Liver (tissue), 9 donors: ENCODE measurements around the gene TMEM18. TPM values are rescaled to one million over a fixed set of nuclear protein-coding genes. Genes with fewer than 3 reads are reported as not detected.

Experiments
- DNase-seq: peaks from one replicate; pipeline ENCODE4 v3.0.0-alpha.2; 2017; ENCODE audit warnings: low spot score
- H3K27ac ChIP-seq, 2 donors: one replicate each; pipeline ENCODE4 v1.7.0; 2013; ENCODE audit warnings: inconsistent platforms in 2 of 2, low read length in 2 of 2, control low read depth in 1 of 2, low read depth in 1 of 2, mild to moderate bottlenecking in 1 of 2
- H3K27me3 ChIP-seq, 4 donors: one replicate each; pipeline versions ENCODE4 v1.6.1 to v1.7.0; 2013; ENCODE audit warnings: low read length in 3 of 4, inconsistent platforms in 1 of 4, mild to moderate bottlenecking in 1 of 4, moderate library complexity in 1 of 4; ENCODE audit not compliant: control insufficient read depth in 4 of 4, insufficient read depth in 4 of 4
- H3K36me3 ChIP-seq, 4 donors: one replicate each; pipeline versions ENCODE4 v1.6.1 to v1.7.0; 2013; ENCODE audit warnings: low read length in 3 of 4, mild to moderate bottlenecking in 3 of 4, low read depth in 1 of 4, moderate library complexity in 1 of 4; ENCODE audit not compliant: control insufficient read depth in 4 of 4, insufficient read depth in 3 of 4
- H3K4me1 ChIP-seq, 4 donors: one replicate each; pipeline versions ENCODE4 v1.6.1 to v1.7.0; 2013; ENCODE audit warnings: low read length in 3 of 4, mild to moderate bottlenecking in 3 of 4, moderate library complexity in 1 of 4; ENCODE audit not compliant: control insufficient read depth in 4 of 4, insufficient read depth in 4 of 4
- H3K4me3 ChIP-seq, 3 donors: one replicate each; pipeline versions ENCODE4 v1.6.1 to v1.7.0; 2013; ENCODE audit warnings: low read length in 3 of 3, control low read depth in 1 of 3, low read depth in 1 of 3, mild to moderate bottlenecking in 1 of 3
- H3K9ac ChIP-seq, 2 donors: one replicate each; pipeline ENCODE4 v1.7.0; 2013; ENCODE audit warnings: low read length in 2 of 2, mild to moderate bottlenecking in 2 of 2, moderate library complexity in 2 of 2, control low read depth in 1 of 2, low read depth in 1 of 2
- H3K9me3 ChIP-seq, 4 donors: one replicate each; pipeline versions ENCODE4 v1.6.1 to v1.7.0; 2013; ENCODE audit warnings: low read length in 3 of 4; ENCODE audit not compliant: control insufficient read depth in 4 of 4
- ATF3 ChIP-seq: IDR thresholded peaks from 2 replicates; pipeline ENCODE4 v1.6.1; 2016; ENCODE audit warnings: antibody characterized with exemption
- CTCF ChIP-seq: fragments of 150-350 bp; IDR thresholded peaks from 2 replicates; pipeline ENCODE4 v1.5.1; 2017; ENCODE audit warnings: improper control_type of control experiment, low read depth, low read length; ENCODE audit not compliant: missing input control
- EGR1 ChIP-seq, 2 donors: IDR thresholded peaks; 2 replicates each; pipeline ENCODE4 v1.6.1; 2016 to 2018; ENCODE audit warnings: antibody characterized with exemption in 2 of 2, low read depth in 2 of 2
- FOXA1 ChIP-seq: IDR thresholded peaks from 2 replicates; pipeline ENCODE4 v1.6.1; 2016; ENCODE audit warnings: antibody characterized with exemption
- FOXA2 ChIP-seq: IDR thresholded peaks from 2 replicates; pipeline ENCODE4 v1.6.1; 2016; ENCODE audit warnings: antibody characterized with exemption
- GABPA ChIP-seq, 2 donors: IDR thresholded peaks in 1 of 2; conservative IDR thresholded peaks in 1 of 2; 2 replicates each; pipeline ENCODE4 v1.6.1; 2016; ENCODE audit warnings: antibody characterized with exemption in 2 of 2, mild to moderate bottlenecking in 1 of 2, moderate library complexity in 1 of 2
- HNF4A ChIP-seq, 2 donors: conservative IDR thresholded peaks; 2 replicates each; pipeline ENCODE4 v1.6.1; 2016; ENCODE audit warnings: antibody characterized with exemption in 2 of 2, mild to moderate bottlenecking in 2 of 2
- HNF4G ChIP-seq: IDR thresholded peaks from 2 replicates; pipeline ENCODE4 v1.6.1; 2016; ENCODE audit warnings: antibody characterized with exemption
- JUND ChIP-seq, 2 donors: IDR thresholded peaks; 2 replicates each; pipeline ENCODE4 v1.6.1; 2016; ENCODE audit warnings: antibody characterized with exemption in 2 of 2
- MAX ChIP-seq: IDR thresholded peaks from 2 replicates; pipeline ENCODE4 v1.6.1; 2016; ENCODE audit warnings: antibody characterized with exemption
- NR2F2 ChIP-seq: IDR thresholded peaks from 2 replicates; pipeline ENCODE4 v1.6.1; 2016; ENCODE audit warnings: antibody characterized with exemption
- RAD21 ChIP-seq, 2 donors: IDR thresholded peaks; 2 replicates each; pipeline ENCODE4 v1.6.1; 2016; ENCODE audit warnings: antibody characterized with exemption in 2 of 2, mild to moderate bottlenecking in 2 of 2
- REST ChIP-seq: IDR thresholded peaks from 2 replicates; pipeline ENCODE4 v1.6.1; 2016; ENCODE audit warnings: antibody characterized with exemption, mild to moderate bottlenecking
- RXRA ChIP-seq, 2 donors: IDR thresholded peaks; 2 replicates each; pipeline ENCODE4 v1.6.1; 2017 to 2018; ENCODE audit warnings: antibody characterized with exemption in 2 of 2, mild to moderate bottlenecking in 1 of 2
- SP1 ChIP-seq: IDR thresholded peaks from 2 replicates; pipeline ENCODE4 v1.6.1; 2018; ENCODE audit warnings: antibody characterized with exemption, mild to moderate bottlenecking
- TAF1 ChIP-seq: conservative IDR thresholded peaks from 2 replicates; pipeline ENCODE4 v1.6.1; 2016; ENCODE audit warnings: antibody characterized with exemption, mild to moderate bottlenecking
- YY1 ChIP-seq: IDR thresholded peaks from 2 replicates; pipeline ENCODE4 v1.6.1; 2016; ENCODE audit warnings: antibody characterized with exemption, mild to moderate bottlenecking
- ZBTB33 ChIP-seq: IDR thresholded peaks from 2 replicates; pipeline ENCODE4 v1.6.1; 2016; ENCODE audit warnings: antibody characterized with exemption
- WGBS: extraction: QIAGEN DNeasy Blood & Tissue Kit; methylation state at CpG from one replicate; pipeline ENCODE4 v1.1.7; 2013; 5-methylcytosine and 5-hydroxymethylcytosine counted together
- polyA plus RNA-seq, 2 donors: library from polyadenylated mRNA; stranded (reverse) in 1 of 2; unstranded in 1 of 2; fragments of 200-250 nt in 1 of 2; fragments of >200 nt in 1 of 2; fragmentation: Nextera tagmentation in 1 of 2; extraction: Ambion mirVana in 1 of 2; gene quantifications; one replicate each; pipeline versions ENCODE4 v1.2.1 to v1.2.3, GENCODE V29; 2013 to 2015
- total RNA-seq, 2 donors: library from RNA; depleted of rRNA; stranded (reverse); fragments of >200 nt; gene quantifications; one replicate each; pipeline ENCODE4 v1.2.3, GENCODE V29; 2014
- donor health status: healthy.
- donor health status: healthy.
- donor health status: healthy.
- donor health status: healthy.
- donor health status: healthy.

The TMEM18 gene
- total and polyA plus RNA-seq, 4 donors, result 8.4 to 29.3 (median 10.9) TPM

- WGBS, result 18% methylated on average over 57 of the region's 57 CpGs
- H3K27ac ChIP-seq, result no peak overlapping the region
- H3K36me3 ChIP-seq, result no peaks in the 10 kb centered on the region
- peaks cover 4 to 6% (median 5%) of the 10 kb centered on the region in 4 donors for H3K4me1 ChIP-seq
- TF ChIP-seq RXRA (IDR thresholded peaks at IDR 0.05) (no peak), TAF1 (no peak), MAX (peak; percentile 74), SP1 (no peak), RAD21 (IDR thresholded peaks at IDR 0.05) (peak; percentile 77 to 84), NR2F2 (no peak), CTCF (peak; percentile 76), FOXA2 (no peak), ZBTB33 (no peak), ATF3 (no peak), HNF4A (conservative IDR thresholded peaks at IDR 0.05) (no peak), GABPA (IDR thresholded peaks at IDR 0.05 in 1 of 2, conservative IDR thresholded peaks at IDR 0.05 in 1 of 2) (no peak), JUND (IDR thresholded peaks at IDR 0.05) (no peak), YY1 (no peak), HNF4G (no peak), REST (no peak), EGR1 (IDR thresholded peaks at IDR 0.05; ENCODE audit: low read depth in 2 of 2) (no peak), FOXA1 (no peak)
- H3K9me3 ChIP-seq, result peaks cover 0 to 2% (median 0%) of the 10 kb centered on the region in 4 donors
- H3K9ac ChIP-seq, result no peak overlapping the region
- H3K27me3 ChIP-seq, result peaks cover 0 to 7% (median 0%) of the 10 kb centered on the region in 4 donors
- DNase-seq, result peak; percentile 65
- peak overlapping the region in 2 of 3 donors; percentile 7 to 25 for H3K4me3 ChIP-seq
These were observed 40.4 kb downstream of the TMEM18 start for GRCh38 chr2:636641-637405.
